Measurements from ENCODE around the gene VPS45. TPM values are rescaled to one million over a fixed set of nuclear protein-coding genes. Genes with fewer than 3 reads are reported as not detected.
"Not testable (repeated sequence)": the region's sequence is repeated elsewhere in the genome, so short reads cannot be mapped to it uniquely, and the experiment has no call there.

VPS45 gene
- total RNA-seq, 4 donors from 2014 or later: 18.0 to 42.1 (median 31.1) TPM

DNA sequence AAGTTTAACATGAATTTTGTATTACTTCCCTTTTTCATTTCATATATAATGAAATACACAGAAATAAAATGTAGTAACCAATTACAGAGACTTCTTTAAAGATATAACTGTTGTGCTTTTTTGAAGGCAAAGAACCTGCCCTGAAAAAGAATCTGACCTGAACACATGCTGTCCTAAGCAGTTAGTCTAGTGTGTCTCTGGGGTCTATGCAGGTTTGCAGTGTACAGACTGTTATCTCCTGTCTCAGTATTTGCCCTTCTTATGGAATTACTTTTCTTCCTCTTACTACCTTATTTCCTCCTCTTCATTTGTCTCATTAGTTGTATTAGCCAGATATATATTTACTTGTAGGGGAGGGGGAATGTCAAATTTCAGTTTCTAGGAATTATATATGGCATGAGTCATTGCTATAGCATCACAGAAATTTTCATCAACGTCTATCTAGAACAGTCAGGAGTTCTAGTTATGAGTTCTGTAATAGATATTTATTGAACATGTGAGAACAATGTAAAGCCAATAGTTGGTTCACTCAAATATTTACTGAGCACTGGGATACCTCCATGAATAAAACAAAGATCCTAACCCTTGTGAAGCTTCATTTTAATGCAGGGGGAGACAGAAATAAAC lies 53.8 kb downstream of the VPS45 start:
- TF ChIP-seq, protein P1, sequence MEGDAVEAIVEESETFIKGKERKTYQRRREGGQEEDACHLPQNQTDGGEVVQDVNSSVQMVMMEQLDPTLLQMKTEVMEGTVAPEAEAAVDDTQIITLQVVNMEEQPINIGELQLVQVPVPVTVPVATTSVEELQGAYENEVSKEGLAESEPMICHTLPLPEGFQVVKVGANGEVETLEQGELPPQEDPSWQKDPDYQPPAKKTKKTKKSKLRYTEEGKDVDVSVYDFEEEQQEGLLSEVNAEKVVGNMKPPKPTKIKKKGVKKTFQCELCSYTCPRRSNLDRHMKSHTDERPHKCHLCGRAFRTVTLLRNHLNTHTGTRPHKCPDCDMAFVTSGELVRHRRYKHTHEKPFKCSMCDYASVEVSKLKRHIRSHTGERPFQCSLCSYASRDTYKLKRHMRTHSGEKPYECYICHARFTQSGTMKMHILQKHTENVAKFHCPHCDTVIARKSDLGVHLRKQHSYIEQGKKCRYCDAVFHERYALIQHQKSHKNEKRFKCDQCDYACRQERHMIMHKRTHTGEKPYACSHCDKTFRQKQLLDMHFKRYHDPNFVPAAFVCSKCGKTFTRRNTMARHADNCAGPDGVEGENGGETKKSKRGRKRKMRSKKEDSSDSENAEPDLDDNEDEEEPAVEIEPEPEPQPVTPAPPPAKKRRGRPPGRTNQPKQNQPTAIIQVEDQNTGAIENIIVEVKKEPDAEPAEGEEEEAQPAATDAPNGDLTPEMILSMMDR (IDR thresholded peaks at IDR 0.05): no peak
- ATAC-seq (ENCODE audit: low FRiP score) (no peak), DNase-seq (ENCODE audit: low spot score) (no peak)

DNA sequence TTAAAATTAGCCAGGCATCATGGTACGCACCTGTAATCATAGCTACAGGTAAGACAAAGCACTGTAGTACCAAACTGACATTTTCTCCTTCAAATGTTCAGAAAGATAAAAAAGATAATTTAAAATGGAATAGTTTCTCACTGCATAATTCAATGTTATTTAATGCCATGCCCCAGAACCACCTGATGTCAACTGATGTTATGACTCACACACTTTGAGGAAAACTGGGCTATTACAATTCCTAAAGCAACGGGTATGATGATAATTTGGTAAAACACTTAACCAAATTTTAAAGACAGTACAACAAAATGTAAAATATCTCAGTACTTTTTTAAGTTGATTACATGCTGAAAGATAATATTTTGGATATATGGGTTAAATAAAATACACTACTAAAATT lies 59.2 kb downstream of the VPS45 start:
- ATAC-seq (ENCODE audit: low FRiP score) (no peak), DNase-seq (ENCODE audit: low spot score) (no peak)

DNA sequence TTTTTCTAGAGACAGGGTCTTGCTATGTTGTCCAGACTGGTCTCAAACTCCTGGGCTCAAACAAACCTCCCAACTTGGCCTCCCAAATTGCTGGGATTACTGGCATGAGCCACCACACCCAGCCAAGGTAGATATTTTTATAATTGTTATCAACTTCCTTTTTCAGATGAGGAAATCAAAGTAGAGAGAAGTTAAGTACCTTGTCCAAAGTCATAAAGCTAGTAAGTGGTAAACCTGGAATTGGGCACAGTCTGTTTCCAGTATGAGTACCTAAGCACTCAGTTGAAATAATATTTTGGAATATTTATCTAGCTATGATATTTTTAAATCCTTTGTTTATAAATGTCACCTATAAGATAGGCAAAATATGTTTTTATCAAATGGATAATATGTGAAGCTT lies 59.9 kb downstream of the VPS45 start:
- ATAC-seq (ENCODE audit: low FRiP score): no peak
- no peak for DNase-seq (ENCODE audit: low spot score)
- TF ChIP-seq, protein P1 (IDR thresholded peaks at IDR 0.05): no peak

More for the DNA sequence above, 59.2 kb downstream of the VPS45 start:
- TF ChIP-seq, protein P1 (IDR thresholded peaks at IDR 0.05): no peak

DNA sequence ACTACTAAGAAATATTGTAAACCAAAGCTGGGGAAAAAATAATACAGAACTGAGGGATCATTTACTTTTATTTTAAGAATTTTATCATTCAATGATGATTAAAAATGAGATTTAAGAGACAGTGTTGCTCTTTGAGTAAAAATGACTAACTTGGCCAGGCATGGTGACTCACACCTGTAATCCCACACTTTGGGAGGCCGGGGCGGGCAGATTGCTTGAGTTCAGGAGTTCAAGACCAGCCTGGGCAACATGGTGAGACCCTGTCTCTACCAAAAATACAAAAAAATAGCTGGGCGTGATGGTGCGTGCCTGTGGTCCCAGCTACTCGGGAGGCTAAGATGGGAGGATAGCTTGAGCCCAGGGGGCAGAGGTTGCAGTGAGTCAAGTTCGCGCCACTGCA lies 60.3 kb downstream of the VPS45 start:
- DNase-seq (ENCODE audit: low spot score): no peak
- ATAC-seq (ENCODE audit: low FRiP score): no peak
- TF ChIP-seq, protein P1 (IDR thresholded peaks at IDR 0.05): no peak

DNA sequence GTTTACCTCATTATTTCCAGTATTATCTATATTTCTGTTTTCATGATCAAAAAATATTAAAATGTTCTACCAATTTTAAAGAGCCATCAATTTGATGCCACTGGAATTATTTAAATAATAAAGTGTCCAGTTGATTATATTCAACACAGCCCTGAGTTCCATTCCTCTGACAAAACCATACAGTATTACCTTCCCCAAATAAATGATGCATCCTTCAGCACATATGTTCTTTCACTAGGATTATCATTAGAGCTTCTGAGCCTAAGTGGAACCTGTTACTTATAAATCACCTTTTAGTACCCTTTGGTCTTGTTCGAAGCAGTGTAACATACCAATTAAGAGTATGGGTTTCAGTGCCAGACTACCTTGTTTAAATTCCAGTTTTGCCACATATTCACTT lies 64.8 kb downstream of the VPS45 start:
- ATAC-seq (ENCODE audit: low FRiP score) (no peak), DNase-seq (ENCODE audit: low spot score) (no peak)
- TF ChIP-seq, protein P1 (IDR thresholded peaks at IDR 0.05): no peak

DNA sequence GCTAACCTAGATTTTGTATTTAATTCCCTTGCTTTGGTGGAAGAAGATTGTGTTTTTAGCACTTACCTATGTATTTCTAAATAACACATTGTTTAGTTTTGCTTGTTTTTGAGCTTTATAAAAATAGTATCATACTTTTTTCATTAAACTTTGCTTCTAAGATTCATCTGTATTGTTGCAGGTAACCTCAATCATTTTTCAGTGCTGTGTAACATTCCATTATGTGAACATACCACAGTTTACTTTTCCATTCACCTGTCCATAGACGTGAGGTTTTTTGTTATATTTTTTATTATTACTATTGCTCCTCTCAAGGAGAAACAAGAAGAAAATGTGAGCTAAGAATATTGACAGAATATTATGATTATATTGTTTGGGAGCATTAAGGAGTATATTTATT lies 67.0 kb downstream of the VPS45 start:
- no peak for DNase-seq (ENCODE audit: low spot score)
- TF ChIP-seq, protein P1 (IDR thresholded peaks at IDR 0.05): no peak
- ATAC-seq (ENCODE audit: low FRiP score): no peak

DNA sequence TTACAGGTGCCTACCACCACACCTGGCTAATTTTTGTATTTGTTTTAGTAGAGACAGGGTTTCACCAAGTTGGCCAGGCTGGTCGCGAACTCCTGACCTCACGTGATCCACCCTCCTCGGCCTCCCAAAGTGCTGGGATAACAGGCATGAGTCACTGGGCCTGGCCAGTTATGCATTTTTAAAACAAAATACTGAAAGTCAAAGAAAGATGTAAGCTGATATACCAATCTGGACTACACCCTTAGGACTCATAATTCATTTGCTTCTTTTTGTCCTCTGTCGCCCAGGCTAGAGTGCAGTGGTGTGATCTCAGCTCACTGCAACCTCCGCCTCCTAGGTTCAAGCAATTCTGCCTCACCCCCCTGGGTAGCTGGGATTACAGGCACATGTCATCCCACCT lies 67.8 kb downstream of the VPS45 start:
- not testable (repeated sequence) for DNase-seq (ENCODE audit: low spot score); ATAC-seq (ENCODE audit: low FRiP score)

Measured in omental fat pad (tissue), 4 donors.